Measurements from ENCODE around the gene DCTD. TPM values are rescaled to one million over a fixed set of nuclear protein-coding genes. Genes with fewer than 3 reads are reported as not detected.

DCTD gene
- total and polyA plus RNA-seq, 2 of the 13 experiments (the other 11 are each of a cell fraction or from before 2014, with no cell fraction given), result 85.1 to 95.3 TPM

GRCh38 chr4:182854466-182854865 is 62.7 kb downstream of the DCTD start (continued):
- TF ChIP-seq ZNF275 (CRISPR knock-in tag; IDR thresholded peaks at IDR 0.05; ENCODE audit: borderline replicate concordance), result no peak
- TF ChIP-seq GATAD2A (CRISPR knock-in tag; IDR thresholded peaks at IDR 0.05), result no peak
- no peak for TF ChIP-seq MAX (IDR thresholded peaks at IDR 0.05)
- no peak for TF ChIP-seq ZNF660 (CRISPR knock-in tag; IDR thresholded peaks at IDR 0.05; ENCODE audit: borderline replicate concordance, low read depth)
- no peak for TF ChIP-seq KDM2A (CRISPR knock-in tag; IDR thresholded peaks at IDR 0.05; ENCODE audit: borderline replicate concordance, low read depth)
- no peak for TF ChIP-seq ZNF792 (CRISPR knock-in tag; IDR thresholded peaks at IDR 0.05)
- no peak for TF ChIP-seq CREB1 (IDR thresholded peaks at IDR 0.05)
- no peak for TF ChIP-seq CREB1 (CRISPR knock-in tag; IDR thresholded peaks at IDR 0.05)
- peak; percentile 43; the same call in 1 of the 2 replicates for TF ChIP-seq HNF4A (CRISPR knock-in tag; IDR thresholded peaks at IDR 0.05)
- TF ChIP-seq FOXA3 (CRISPR knock-in tag; IDR thresholded peaks at IDR 0.05), result 0 out of 2 replicates have a peak, but pooled peaks have one; percentile 20

- Histone ChIP-seq H3K27me3 (ENCODE audit: control insufficient read depth in 1 of 2, insufficient read depth in 2 of 2, low read length in 2 of 2) (no peaks in the 10 kb centered on the region; a peak in 1 of 5 replicates), H3K9ac (ENCODE audit: insufficient read depth, low read depth, low read length) (no peak overlapping the region), H3K36me3 (replicated peaks in 1 of 2; ENCODE audit: control insufficient read depth in 1 of 2, insufficient read depth in 2 of 2, low read length in 2 of 2) (no peaks in the 10 kb centered on the region), H3K4me3 (replicated peaks in 1 of 3; ENCODE audit: insufficient read depth in 1 of 3, low read depth in 2 of 3, low read length in 3 of 3) (no peak overlapping the region), H3K4me2 (ENCODE audit: low read depth, low read length) (no peak overlapping the region), H3K9me3 (ENCODE audit: low read length) (peaks cover 16% of the 10 kb centered on the region), H3K4me1 (ENCODE audit: insufficient read depth, low read length) (peaks cover 23% of the 10 kb centered on the region), H3K79me2 (ENCODE audit: insufficient read depth, low read length) (no peaks in the 10 kb centered on the region), H4K20me1 (ENCODE audit: insufficient read depth, low read length) (no peaks in the 10 kb centered on the region), H3K27ac (ENCODE audit: extremely low read length, insufficient read depth, low read length) (no peak overlapping the region), H2AFZ (ENCODE audit: low read length) (no peak overlapping the region)
- intact Hi-C loops (cut with micrococcal nuclease; ENCODE audit: unreplicated experiment), result no loop called here
- in situ Hi-C loops (cut with HindIII; ENCODE audit: extremely low pct_ligation_motif_present, low pct_unique_long_range_greater_than_20kb), result no loop called here
- FAIRE-seq, result no peak
- DNase-seq (ENCODE audit: low spot score), result no peak
- ATAC-seq, result no peak
- BruUV-seq (replicated peaks), result no TSS peak
- POLR2A ChIA-PET, result interaction anchor here (1.5 kb wide), 1 partner anchor 27 kb away, joined by 4 read pairs; no protein-coding TSS in a partner anchor
- CTCF ChIA-PET (ENCODE audit: low intra/inter-chr PET ratio, low total read pairs), result no interaction called here
- WGBS (ENCODE audit: low lambda C conversion rate), result 91% methylated on average over 15 of the region's 15 CpGs
- TF ChIP-seq KAT8 (CRISPR knock-in tag; IDR thresholded peaks at IDR 0.05) (no peak), RFX1 (IDR thresholded peaks at IDR 0.05) (no peak), ZNF263 (CRISPR knock-in tag; IDR thresholded peaks at IDR 0.05) (no peak), ZNF607 (CRISPR knock-in tag; IDR thresholded peaks at IDR 0.05; ENCODE audit: borderline replicate concordance) (no peak), SAP130 (CRISPR knock-in tag; IDR thresholded peaks at IDR 0.05; ENCODE audit: low read depth) (no peak), PHF20 (CRISPR knock-in tag; IDR thresholded peaks at IDR 0.05) (no peak), ZKSCAN1 (IDR thresholded peaks at IDR 0.05; ENCODE audit: low read length) (no peak), MLX (CRISPR knock-in tag; IDR thresholded peaks at IDR 0.05) (no peak), ZNF235 (CRISPR knock-in tag; IDR thresholded peaks at IDR 0.05; ENCODE audit: borderline replicate concordance) (no peak), ZNF205 (CRISPR knock-in tag; IDR thresholded peaks at IDR 0.05) (no peak), JUNB (CRISPR knock-in tag; IDR thresholded peaks at IDR 0.05; ENCODE audit: borderline replicate concordance) (no peak), ZNF619 (CRISPR knock-in tag; IDR thresholded peaks at IDR 0.05) (no peak), HMG20A (CRISPR knock-in tag; IDR thresholded peaks at IDR 0.05; ENCODE audit: borderline replicate concordance) (no peak), ZNF335 (CRISPR knock-in tag; IDR thresholded peaks at IDR 0.05) (no peak), DNMT3B (CRISPR knock-in tag; conservative IDR thresholded peaks at IDR 0.05) (no peak), MAF1 (CRISPR knock-in tag; IDR thresholded peaks at IDR 0.05; ENCODE audit: borderline replicate concordance) (no peak)
These were observed 63.4 kb downstream of the DCTD start for GRCh38 chr4:182853731-182854330.

All from HepG2 (cell line).